Activated naive CD4-positive, alpha-beta T cell treated with anti-CD3 and anti-CD28 coated beads, Interleukin-2, amount 50 U/mL, for 72 hours (primary cell): Measurements from ENCODE around the gene BRD3OS. TPM values are rescaled to one million over a fixed set of nuclear protein-coding genes. Genes with fewer than 3 reads are reported as not detected.
"Not testable (repeated sequence)": the region's sequence is repeated elsewhere in the genome, so short reads cannot be mapped to it uniquely, and the experiment has no call there.

Experiments
- ATAC-seq, 2 donors: fragments of 150-1000 bp; cut with Tn5 transposase; 2 replicates each; pipeline ENCODE4 v1.10.0; 2021; ENCODE audit warnings: mild to moderate bottlenecking in 2 of 2, moderate library complexity in 2 of 2
- DNase-seq, 2 donors: peaks; one replicate each; pipeline ENCODE4 v3.0.0; 2021 to 2022; ENCODE audit warnings: low spot score in 2 of 2
- H3K27ac Mint-ChIP-seq, 2 donors: one replicate each; pipeline ENCODE4 v1.8.0; 2022; ENCODE audit warnings: mild to moderate bottlenecking in 2 of 2, mixed read lengths in 2 of 2
- H3K36me3 Mint-ChIP-seq, 2 donors: one replicate each; pipeline ENCODE4 v1.8.0; 2022; ENCODE audit warnings: mixed read lengths in 2 of 2
- H3K9me3 Mint-ChIP-seq, 2 donors: one replicate each; pipeline ENCODE4 v1.8.0; 2022; ENCODE audit warnings: mixed read lengths in 2 of 2
- total RNA-seq, 2 donors: library from RNA; stranded (reverse); gene quantifications; one replicate each; pipeline ENCODE4 v1.2.3, GENCODE V29; 2022

The BRD3OS gene
- total RNA-seq, 2 donors from 2014 or later = 3.7 to 19.8 TPM

DNA sequence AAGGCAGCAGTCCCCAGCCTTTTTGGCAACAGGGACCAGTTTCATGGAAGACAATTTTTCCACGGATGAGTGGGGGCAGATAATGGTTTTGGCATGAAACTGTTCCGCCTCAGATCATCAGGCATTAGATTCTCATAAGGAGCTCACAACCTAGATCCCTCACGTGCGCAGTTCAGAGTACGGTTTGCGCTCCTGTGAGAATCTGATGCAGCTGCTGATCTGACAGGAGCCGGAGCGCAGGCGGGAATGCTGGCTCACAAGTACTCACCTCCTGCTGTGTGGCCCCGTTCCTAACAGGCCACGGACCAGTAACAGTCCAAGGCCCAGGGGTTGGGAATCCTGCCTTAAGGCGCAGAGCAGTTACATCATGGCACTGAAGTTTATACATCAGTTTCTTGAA lies 45.9 kb downstream of the BRD3OS start:
- peaks cover 0 to under 1% of the 10 kb centered on the region in 2 donors for H3K36me3 Mint-ChIP-seq
- no peak overlapping the region for H3K27ac Mint-ChIP-seq
- DNase-seq = no peak
- no peak for ATAC-seq
- H3K9me3 Mint-ChIP-seq = no peaks in the 10 kb centered on the region

DNA sequence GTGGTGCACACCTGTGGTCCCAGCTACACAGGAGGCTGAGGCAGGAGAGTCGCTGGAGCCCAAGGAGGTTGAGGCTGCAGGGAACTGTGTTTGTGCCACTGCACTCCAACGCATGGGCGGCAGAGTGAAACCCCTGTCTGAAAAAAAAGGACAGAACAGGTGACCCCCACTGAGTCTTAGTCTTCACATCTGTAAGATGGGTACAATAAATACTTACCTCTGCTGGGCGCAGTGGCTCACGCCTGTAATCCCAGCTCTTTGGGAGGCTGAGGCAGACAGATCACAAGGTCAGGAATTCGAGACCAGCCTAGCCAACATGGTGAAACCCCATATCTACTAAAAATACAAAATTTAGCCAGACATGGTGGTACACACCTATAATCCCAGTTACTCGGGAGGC lies 47.4 kb downstream of the BRD3OS start:
- not testable (repeated sequence) for H3K9me3 Mint-ChIP-seq, H3K36me3 Mint-ChIP-seq, ATAC-seq, H3K27ac Mint-ChIP-seq, DNase-seq

- no peaks in the 10 kb centered on the region for H3K9me3 Mint-ChIP-seq
- DNase-seq (no peak), ATAC-seq (no peak)
- H3K36me3 Mint-ChIP-seq = peaks cover 6 to 7% of the 10 kb centered on the region in 2 donors
- no peak overlapping the region for H3K27ac Mint-ChIP-seq
Measured at GRCh38 chr9:134073500-134073899, 48.2 kb downstream of the BRD3OS start.

- not testable (repeated sequence) for H3K27ac Mint-ChIP-seq, DNase-seq, H3K9me3 Mint-ChIP-seq, ATAC-seq
- peaks cover 13 to 14% of the 10 kb centered on the region in 2 donors for H3K36me3 Mint-ChIP-seq
Measured at GRCh38 chr9:134075689-134076088, 50.4 kb downstream of the BRD3OS start.

- DNase-seq (no peak), ATAC-seq (no peak)
- Mint-ChIP-seq H3K36me3 (peaks cover 13 to 14% of the 10 kb centered on the region in 2 donors), H3K27ac (no peak overlapping the region), H3K9me3 (peaks cover 6% of the 10 kb centered on the region in 2 donors)
Measured at GRCh38 chr9:134076644-134077043, 51.4 kb downstream of the BRD3OS start.

Other genes starting within 250 kb of the BRD3OS start
- gene VAV2, start 33.2 kb upstream of the BRD3OS start, total RNA-seq = 1 to 10 TPM; 7.5 to 9.1 TPM
- gene BRD3, start 42.5 kb downstream of the BRD3OS start, total RNA-seq = 10 to 100 TPM; 24.6 to 29.5 TPM
- gene WDR5, start 110.6 kb downstream of the BRD3OS start, total RNA-seq = 10 to 100 TPM; 29.7 to 43.7 TPM
- gene RNU6ATAC, start 139.1 kb downstream of the BRD3OS start, total RNA-seq = 10 to 100 TPM; 32.1 to 61.4 TPM